ENCODE data around the gene ARFIP2.

The ARFIP2 gene

GRCh38 chr11:6482441-6482840 lies 1.3 kb upstream of the ARFIP2 start:
- peak overlapping the region; percentile 98 for H3K27ac ChIP-seq (ENCODE audit: low read depth, low read length, severe bottlenecking)
- H3K36me3 ChIP-seq (ENCODE audit: control insufficient read depth, insufficient read depth, low read length): peaks cover 83% of the 10 kb centered on the region
- 95 to 100% methylated on average over 2 to 4 of the region's 4 CpGs for WGBS, 2 experiments (ENCODE audit: insufficient coverage in 2 of 2)
- no peaks in the 10 kb centered on the region for H3K9me3 ChIP-seq (ENCODE audit: control insufficient read depth, low read length)
- peak overlapping the region; percentile 97 for H3K4me3 ChIP-seq (ENCODE audit: extremely low read depth, insufficient read depth, low read length, poor library complexity, severe bottlenecking)
- H3K4me1 ChIP-seq (ENCODE audit: control insufficient read depth, insufficient read depth, low read length, poor library complexity, severe bottlenecking): peaks cover 20% of the 10 kb centered on the region

DNA sequence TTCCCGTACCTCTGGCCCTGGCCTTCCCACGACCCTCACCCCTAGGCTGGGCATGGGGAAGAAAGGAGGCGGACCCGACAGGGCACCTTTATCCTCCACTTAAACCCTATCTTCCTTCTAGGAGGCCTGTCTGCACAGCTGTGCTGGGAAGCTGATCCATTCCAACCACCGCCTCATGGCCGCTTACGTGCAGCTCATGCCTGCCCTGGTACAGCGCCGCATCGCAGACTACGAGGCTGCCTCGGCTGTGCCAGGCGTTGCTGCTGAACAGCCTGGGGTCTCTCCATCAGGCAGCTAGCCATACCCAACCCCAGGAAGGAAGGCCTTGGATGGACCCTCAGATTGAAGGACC lies 769 bp upstream of the ARFIP2 start:
- Histone ChIP-seq H3K36me3 (ENCODE audit: control insufficient read depth, insufficient read depth, low read length) (peaks cover 83% of the 10 kb centered on the region), H3K9me3 (ENCODE audit: control insufficient read depth, low read length) (no peaks in the 10 kb centered on the region), H3K4me3 (ENCODE audit: extremely low read depth, insufficient read depth, low read length, poor library complexity, severe bottlenecking) (peak overlapping the region; percentile 97), H3K27ac (ENCODE audit: low read depth, low read length, severe bottlenecking) (peak overlapping the region; percentile 98), H3K4me1 (ENCODE audit: control insufficient read depth, insufficient read depth, low read length, poor library complexity, severe bottlenecking) (peaks cover 20% of the 10 kb centered on the region)
- 22 to 36% methylated on average over 8 to 11 of the region's 13 CpGs for WGBS, 2 experiments (ENCODE audit: insufficient coverage in 2 of 2)

DNA sequence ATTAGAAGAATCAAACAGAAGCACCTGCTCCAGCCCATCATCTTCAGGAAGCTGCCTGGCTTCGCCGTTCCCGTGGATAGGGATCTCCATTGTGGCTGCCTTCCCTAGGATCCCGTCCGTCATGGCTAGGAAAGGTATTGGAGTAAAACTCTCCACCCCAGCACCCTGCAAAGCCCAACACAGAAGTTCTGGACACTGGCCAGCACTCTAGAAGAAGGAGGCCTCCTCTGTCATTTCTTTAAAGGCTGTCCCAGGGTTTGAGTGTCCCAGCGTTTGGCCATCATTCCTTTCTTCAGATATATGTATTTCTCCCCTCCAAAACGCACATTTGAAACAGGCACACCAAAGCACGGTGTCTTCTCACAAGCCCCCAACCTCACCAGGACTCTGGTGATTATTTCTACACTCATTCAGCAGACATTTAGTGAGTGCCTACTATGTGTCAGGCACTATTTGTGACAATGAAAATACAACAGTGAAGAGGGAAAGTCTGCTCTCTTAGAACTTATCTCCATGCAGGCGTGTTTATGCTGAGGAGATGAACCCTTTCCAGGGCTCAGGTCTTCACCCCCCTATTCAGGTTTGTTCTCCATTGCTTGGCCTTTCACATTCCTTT lies 724 bp downstream of the ARFIP2 start:
- Histone ChIP-seq H3K4me1 (ENCODE audit: control insufficient read depth, insufficient read depth, low read length, poor library complexity, severe bottlenecking) (peaks cover 20% of the 10 kb centered on the region), H3K4me3 (ENCODE audit: extremely low read depth, insufficient read depth, low read length, poor library complexity, severe bottlenecking) (peak overlapping the region; percentile 97), H3K27ac (ENCODE audit: low read depth, low read length, severe bottlenecking) (peak overlapping the region; percentile 98), H3K9me3 (ENCODE audit: control insufficient read depth, low read length) (no peaks in the 10 kb centered on the region), H3K36me3 (ENCODE audit: control insufficient read depth, insufficient read depth, low read length) (peaks cover 78% of the 10 kb centered on the region)
- 72 to 100% methylated on average over 2 to 4 of the region's 9 CpGs for whole genome bisulfite sequencing, 2 experiments (ENCODE audit: insufficient coverage in 2 of 2)

GRCh38 chr11:6476571-6476970 lies 4.6 kb downstream of the ARFIP2 start:
- peaks cover 22% of the 10 kb centered on the region for H3K4me1 ChIP-seq (ENCODE audit: control insufficient read depth, insufficient read depth, low read length, poor library complexity, severe bottlenecking)
- 99 to 100% methylated on average over 3 to 4 of the region's 4 CpGs for WGBS, 2 experiments (ENCODE audit: insufficient coverage in 2 of 2)
- H3K27ac ChIP-seq (ENCODE audit: low read depth, low read length, severe bottlenecking): peak overlapping the region; percentile 23
- no peaks in the 10 kb centered on the region for H3K9me3 ChIP-seq (ENCODE audit: control insufficient read depth, low read length)
- H3K36me3 ChIP-seq (ENCODE audit: control insufficient read depth, insufficient read depth, low read length): peaks cover 45% of the 10 kb centered on the region
- no peak overlapping the region for H3K4me3 ChIP-seq (ENCODE audit: extremely low read depth, insufficient read depth, low read length, poor library complexity, severe bottlenecking)

- WGBS, 2 experiments (ENCODE audit: insufficient coverage in 2 of 2): 79 to 92% methylated on average over 1 to 5 of the region's 5 CpGs
- H3K27ac ChIP-seq (ENCODE audit: low read depth, low read length, severe bottlenecking): peak overlapping the region; percentile 23
- peaks cover 45% of the 10 kb centered on the region for H3K36me3 ChIP-seq (ENCODE audit: control insufficient read depth, insufficient read depth, low read length)
- H3K4me3 ChIP-seq (ENCODE audit: extremely low read depth, insufficient read depth, low read length, poor library complexity, severe bottlenecking): no peak overlapping the region
- H3K9me3 ChIP-seq (ENCODE audit: control insufficient read depth, low read length): no peaks in the 10 kb centered on the region
- peaks cover 22% of the 10 kb centered on the region for H3K4me1 ChIP-seq (ENCODE audit: control insufficient read depth, insufficient read depth, low read length, poor library complexity, severe bottlenecking)
These were observed 5.2 kb downstream of the ARFIP2 start for GRCh38 chr11:6475936-6476335.

DNA sequence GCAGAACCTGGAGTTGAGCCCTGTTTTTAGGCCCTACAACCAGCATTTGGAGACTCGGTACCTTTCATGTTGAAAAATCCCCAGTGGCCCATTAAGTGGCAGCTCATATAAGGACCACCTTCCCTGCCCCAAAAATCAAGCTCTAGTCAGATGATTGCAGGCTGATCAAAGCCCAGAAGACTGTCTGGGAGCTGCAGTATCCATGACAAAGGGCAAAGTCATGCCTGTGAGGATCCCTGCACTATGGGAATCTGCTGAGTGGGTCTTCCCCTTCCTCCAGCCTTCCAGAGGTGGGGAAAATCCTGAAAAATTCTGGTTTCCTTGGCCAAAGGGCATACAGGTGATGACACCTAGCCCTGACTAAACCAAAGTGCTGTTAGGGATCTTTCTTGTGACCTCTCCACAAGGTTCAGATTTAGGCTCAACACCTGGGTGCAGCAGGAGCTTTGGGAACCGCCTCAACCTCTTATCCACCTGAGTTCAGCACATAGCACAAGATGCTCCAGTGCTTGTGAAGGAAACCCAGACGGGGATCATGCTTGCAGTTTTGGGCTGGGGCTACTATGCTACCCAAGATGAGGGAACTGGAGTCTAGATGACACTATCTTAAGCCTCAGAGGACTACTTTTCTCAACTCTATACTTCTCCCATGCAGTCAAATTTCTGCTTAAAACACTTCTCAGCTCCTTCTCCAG lies 6.2 kb downstream of the ARFIP2 start:
- 93 to 95% methylated on average over 2 to 3 of the region's 3 CpGs for WGBS, 2 experiments (ENCODE audit: insufficient coverage in 2 of 2)
- Histone ChIP-seq H3K4me3 (ENCODE audit: extremely low read depth, insufficient read depth, low read length, poor library complexity, severe bottlenecking) (no peak overlapping the region), H3K27ac (ENCODE audit: low read depth, low read length, severe bottlenecking) (peak overlapping the region; percentile 92), H3K36me3 (ENCODE audit: control insufficient read depth, insufficient read depth, low read length) (peaks cover 41% of the 10 kb centered on the region), H3K9me3 (ENCODE audit: control insufficient read depth, low read length) (no peaks in the 10 kb centered on the region), H3K4me1 (ENCODE audit: control insufficient read depth, insufficient read depth, low read length, poor library complexity, severe bottlenecking) (peaks cover 16% of the 10 kb centered on the region)

DNA sequence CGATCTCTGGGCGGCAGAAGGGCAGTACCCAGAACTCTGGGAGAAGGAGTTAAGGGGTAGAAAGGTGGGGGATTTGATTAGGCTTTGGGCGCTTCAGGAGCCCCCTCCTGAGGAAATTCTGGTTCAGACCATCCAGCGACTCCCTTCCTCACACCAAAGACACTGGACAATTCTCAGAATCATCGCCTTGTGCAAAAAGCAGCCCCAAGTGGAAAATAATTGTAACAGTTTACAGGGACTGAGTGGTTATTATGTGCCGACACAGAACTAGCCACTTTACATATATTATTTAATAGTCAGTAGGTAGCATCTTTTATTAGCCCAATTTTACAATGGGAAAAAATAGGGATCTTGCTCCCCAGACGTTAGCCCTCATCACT lies 6.7 kb downstream of the ARFIP2 start:
- peaks cover 35% of the 10 kb centered on the region for H3K36me3 ChIP-seq (ENCODE audit: control insufficient read depth, insufficient read depth, low read length)
- H3K4me1 ChIP-seq (ENCODE audit: control insufficient read depth, insufficient read depth, low read length, poor library complexity, severe bottlenecking): peaks cover 15% of the 10 kb centered on the region
- H3K27ac ChIP-seq (ENCODE audit: low read depth, low read length, severe bottlenecking): peak overlapping the region; percentile 92
- H3K4me3 ChIP-seq (ENCODE audit: extremely low read depth, insufficient read depth, low read length, poor library complexity, severe bottlenecking): peak overlapping the region; percentile 74
- 60 to 75% methylated on average over 1 of the region's 7 CpGs for WGBS, 2 experiments (ENCODE audit: insufficient coverage in 2 of 2)
- no peaks in the 10 kb centered on the region for H3K9me3 ChIP-seq (ENCODE audit: control insufficient read depth, low read length)

- Histone ChIP-seq H3K4me3 (ENCODE audit: extremely low read depth, insufficient read depth, low read length, poor library complexity, severe bottlenecking) (peak within 1 kb of the TSS; percentile 74), H3K4me1 (ENCODE audit: control insufficient read depth, insufficient read depth, low read length, poor library complexity, severe bottlenecking) (peaks cover 17% of the 10 kb centered on the region), H3K36me3 (ENCODE audit: control insufficient read depth, insufficient read depth, low read length) (peaks cover 28% of the 10 kb centered on the region), H3K27ac (ENCODE audit: low read depth, low read length, severe bottlenecking) (peak within 1 kb of the TSS; percentile 92), H3K9me3 (ENCODE audit: control insufficient read depth, low read length) (no peaks in the 10 kb centered on the region)
- 0 to 2% methylated on average over 17 to 62 of the region's 87 CpGs for WGBS, 2 experiments (ENCODE audit: insufficient coverage in 2 of 2)
These were observed 7.4 kb downstream of the ARFIP2 start, which contains the start of gene TRIM3 for GRCh38 chr11:6473451-6474412. TRIM3 (minus strand) TSS chr11:6473941; CDS start chr11:6465695, 8,246 bp downstream.

- peak overlapping the region; percentile 74 for H3K4me3 ChIP-seq (ENCODE audit: extremely low read depth, insufficient read depth, low read length, poor library complexity, severe bottlenecking)
- 29 to 40% methylated on average over 1 of the region's 1 CpG for WGBS, 2 experiments (ENCODE audit: insufficient coverage in 2 of 2)
- H3K36me3 ChIP-seq (ENCODE audit: control insufficient read depth, insufficient read depth, low read length): peaks cover 20% of the 10 kb centered on the region
- H3K4me1 ChIP-seq (ENCODE audit: control insufficient read depth, insufficient read depth, low read length, poor library complexity, severe bottlenecking): peaks cover 17% of the 10 kb centered on the region
- H3K27ac ChIP-seq (ENCODE audit: low read depth, low read length, severe bottlenecking): no peak overlapping the region
- no peaks in the 10 kb centered on the region for H3K9me3 ChIP-seq (ENCODE audit: control insufficient read depth, low read length)
These were observed 8.2 kb downstream of the ARFIP2 start for GRCh38 chr11:6472934-6473333.

GRCh38 chr11:6469599-6469998 lies 11.5 kb downstream of the ARFIP2 start:
- Histone ChIP-seq H3K4me3 (ENCODE audit: extremely low read depth, insufficient read depth, low read length, poor library complexity, severe bottlenecking) (no peak overlapping the region), H3K36me3 (ENCODE audit: control insufficient read depth, insufficient read depth, low read length) (peaks cover 14% of the 10 kb centered on the region), H3K9me3 (ENCODE audit: control insufficient read depth, low read length) (no peaks in the 10 kb centered on the region), H3K4me1 (ENCODE audit: control insufficient read depth, insufficient read depth, low read length, poor library complexity, severe bottlenecking) (peaks cover 13% of the 10 kb centered on the region), H3K27ac (ENCODE audit: low read depth, low read length, severe bottlenecking) (no peak overlapping the region)
- 67% methylated on average over 1 of the region's 1 CpG; no CpG with 5 or more reads in 1 of the 2 experiments for WGBS, 2 experiments (ENCODE audit: insufficient coverage in 2 of 2)

All from mesodermal cell (in vitro differentiated cells).